Activated gamma-delta T cell (primary cell): ENCODE results near the gene SLC16A8.
A peak's percentile ranks its signal among the peaks of the same experiment; 100 is the strongest.

ENCODE experiments used
- DNase-seq: peaks from one replicate; lab custom pipeline; 2025; lab: John Stamatoyannopoulos, UW

The SLC16A8 gene

GRCh38 chr22:38114484-38115398, 30.8 kb upstream of the SLC16A8 start:
- peak; percentile 48 for DNase-seq

GRCh38 chr22:38112381-38112780, 28.4 kb upstream of the SLC16A8 start:
- DNase-seq: no peak

- no peak for DNase-seq
These were observed 28.0 kb upstream of the SLC16A8 start for GRCh38 chr22:38111925-38112355.

GRCh38 chr22:38110863-38111852, 27.2 kb upstream of the SLC16A8 start:
- DNase-seq: no peak

- DNase-seq: no peak
These were observed 26.3 kb upstream of the SLC16A8 start, which contains the start of gene BAIAP2L2 for GRCh38 chr22:38110008-38110862. BAIAP2L2 (minus strand) TSS chr22:38110684; CDS start chr22:38110525, 159 bp downstream.

- DNase-seq: no peak
These were observed 25.5 kb upstream of the SLC16A8 start for GRCh38 chr22:38109371-38110001.

- no peak for DNase-seq
These were observed 24.8 kb upstream of the SLC16A8 start for GRCh38 chr22:38108561-38109319.

- no peak for DNase-seq
These were observed 23.9 kb upstream of the SLC16A8 start for GRCh38 chr22:38107692-38108515.

- DNase-seq: no peak
These were observed 23.0 kb upstream of the SLC16A8 start for GRCh38 chr22:38106814-38107578.

GRCh38 chr22:38104084-38104483, 20.1 kb upstream of the SLC16A8 start:
- DNase-seq: no peak

- DNase-seq: no peak
These were observed 19.7 kb upstream of the SLC16A8 start for GRCh38 chr22:38103641-38104040.

GRCh38 chr22:38098410-38099249, 14.6 kb upstream of the SLC16A8 start:
- DNase-seq: no peak

GRCh38 chr22:38097557-38098409, 13.8 kb upstream of the SLC16A8 start:
- no peak for DNase-seq

- DNase-seq: no peak
These were observed 13.1 kb upstream of the SLC16A8 start for GRCh38 chr22:38097058-38097457.

- DNase-seq: no peak
These were observed 5.5 kb upstream of the SLC16A8 start for GRCh38 chr22:38089474-38089851.

- DNase-seq: no peak
These were observed 4.9 kb upstream of the SLC16A8 start for GRCh38 chr22:38088629-38089473.
